Right kidney (tissue), 1 donor: ENCODE results near the gene P3R3URF.

Experiments used
- DNase-seq: peaks from one replicate; pipeline ENCODE4 v3.0.0-alpha.2; 2016

P3R3URF gene

GRCh38 chr1:46131712-46132528 is 44.4 kb downstream of the P3R3URF start:
- peak; percentile 93 for DNase-seq

GRCh38 chr1:46131093-46131492 is 45.2 kb downstream of the P3R3URF start:
- DNase-seq = peak; percentile 37

GRCh38 chr1:46130606-46131005 is 45.7 kb downstream of the P3R3URF start:
- peak; percentile 8 for DNase-seq

GRCh38 chr1:46130121-46130520 is 46.2 kb downstream of the P3R3URF start:
- no peak for DNase-seq

GRCh38 chr1:46128344-46128743 is 47.9 kb downstream of the P3R3URF start:
- DNase-seq = no peak
